Renal cortical epithelial cell (primary cell): Measurements from ENCODE around the gene FAM118B. TPM values are rescaled to one million over a fixed set of nuclear protein-coding genes. Genes with fewer than 3 reads are reported as not detected.
"Not testable (repeated sequence)": the region's sequence is repeated elsewhere in the genome, so short reads cannot be mapped to it uniquely, and the experiment has no call there.

Source experiments
- DNase-seq: peaks from one replicate; pipeline ENCODE4 v3.0.0-alpha.2; 2011; ENCODE audit warnings: low read depth
- total RNA-seq: library from RNA; depleted of rRNA; stranded (reverse); fragments of >200 nt; gene quantifications from 2 replicates; pipeline ENCODE4 v1.2.3, GENCODE V29; 2014

FAM118B gene
- total RNA-seq, 1 donor from 2014 or later, result 45.2 TPM

DNA sequence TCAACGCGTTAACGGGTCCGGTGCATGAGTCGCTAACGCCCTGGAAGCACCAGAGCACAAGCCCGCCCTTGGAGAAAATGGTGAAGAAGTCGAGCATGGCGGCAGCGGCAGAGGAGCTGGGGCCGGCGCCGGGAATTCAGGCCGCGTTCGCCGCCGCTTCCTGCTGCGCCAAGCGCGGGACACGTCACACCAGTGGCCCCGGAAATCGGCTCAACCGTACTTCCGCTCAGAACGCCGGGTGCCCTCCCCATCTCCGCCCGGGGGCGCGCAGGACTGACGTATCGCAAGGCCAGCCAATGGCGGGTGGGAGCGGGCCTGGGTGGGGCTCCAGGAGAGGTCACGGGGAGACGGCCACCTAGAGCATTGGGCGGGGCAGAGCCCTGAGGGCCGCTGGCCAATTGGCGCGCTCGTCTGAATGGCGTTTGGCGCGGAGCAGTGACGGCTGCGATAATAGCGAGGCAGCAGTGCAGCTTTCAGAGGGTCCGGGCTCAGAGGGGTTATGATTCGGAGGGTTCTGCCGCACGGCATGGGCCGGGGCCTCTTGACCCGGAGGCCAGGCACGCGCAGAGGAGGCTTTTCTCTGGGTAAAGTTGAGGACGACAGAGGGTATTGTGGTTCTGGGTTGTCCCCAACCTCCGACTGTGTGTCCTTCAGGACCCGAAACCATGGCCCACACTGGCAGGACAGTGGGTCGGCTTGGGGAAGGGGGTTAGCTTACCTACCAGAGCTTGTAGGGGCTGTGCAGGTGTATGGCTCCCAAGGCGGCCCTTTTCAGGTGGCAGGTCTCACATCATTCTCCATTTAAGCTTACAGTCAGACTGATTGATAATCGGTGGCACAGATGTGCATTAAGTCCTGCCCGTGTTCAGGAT, 57.4 kb downstream of the FAM118B start, which contains the start of the genes FOXRED1 and SRPRA:
Gene FOXRED1 (plus strand): TSS at position 447 of the 872 bp plus-strand sequence. CDS start 53 bp downstream, at position 500.
Gene SRPRA (minus strand): TSS at position 188 of the 872 bp plus-strand sequence. CDS start 91 bp downstream, at position 97.
- DNase-seq, result peak; percentile 95

DNA sequence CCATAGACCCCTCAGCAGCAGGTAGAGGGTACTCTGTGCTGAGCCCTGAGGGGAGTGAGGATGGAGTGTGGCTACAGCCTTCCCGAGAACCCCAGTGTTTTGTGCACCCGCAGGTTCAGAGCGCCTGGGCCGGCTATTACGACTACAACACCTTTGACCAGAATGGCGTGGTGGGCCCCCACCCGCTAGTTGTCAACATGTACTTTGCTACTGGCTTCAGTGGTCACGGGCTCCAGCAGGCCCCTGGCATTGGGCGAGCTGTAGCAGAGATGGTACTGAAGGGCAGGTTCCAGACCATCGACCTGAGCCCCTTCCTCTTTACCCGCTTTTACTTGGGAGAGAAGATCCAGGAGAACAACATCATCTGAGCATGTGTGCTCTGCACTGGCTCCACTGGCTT, 65.7 kb downstream of the FAM118B start:
- DNase-seq, result no peak

DNA sequence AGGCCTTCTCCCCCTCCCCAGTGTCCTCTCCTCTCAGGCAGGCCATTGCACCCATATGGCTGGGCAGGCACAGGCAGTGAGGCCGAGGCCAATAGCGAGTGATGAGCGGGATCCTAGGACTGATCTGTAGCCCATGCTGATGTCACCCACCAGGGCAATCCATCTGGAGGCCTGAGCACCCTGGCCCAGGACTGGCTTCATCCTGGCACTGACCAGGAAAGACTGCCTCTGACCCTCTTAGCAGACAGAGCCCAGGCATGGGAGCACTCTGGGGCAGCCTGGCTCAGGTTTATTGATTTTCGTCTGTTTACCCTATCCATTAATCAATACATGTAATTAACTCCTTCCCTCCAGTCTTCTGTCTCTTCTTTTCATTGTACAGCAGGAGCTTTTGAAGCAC, 66.2 kb downstream of the FAM118B start:
- DNase-seq, result no peak

DNA sequence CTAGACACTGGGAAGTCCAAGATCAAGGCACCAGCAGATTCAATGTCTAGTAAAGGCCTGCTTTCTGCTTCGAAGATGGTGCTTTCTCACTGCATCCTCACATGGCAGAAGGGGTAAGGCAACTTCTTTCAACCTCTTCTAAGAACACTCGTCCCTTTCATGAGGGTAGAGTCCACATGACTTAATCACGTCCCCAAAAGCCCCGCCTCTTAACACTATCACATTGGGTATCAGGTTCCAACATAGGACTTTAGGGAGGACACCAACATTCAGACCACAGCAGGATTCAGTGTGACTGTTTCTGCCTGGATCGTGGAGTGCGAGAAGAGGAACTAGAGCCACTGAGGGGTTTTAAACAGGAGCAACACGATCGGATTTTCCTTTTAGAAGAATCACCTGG, 67.6 kb downstream of the FAM118B start:
- DNase-seq, result no peak

DNA sequence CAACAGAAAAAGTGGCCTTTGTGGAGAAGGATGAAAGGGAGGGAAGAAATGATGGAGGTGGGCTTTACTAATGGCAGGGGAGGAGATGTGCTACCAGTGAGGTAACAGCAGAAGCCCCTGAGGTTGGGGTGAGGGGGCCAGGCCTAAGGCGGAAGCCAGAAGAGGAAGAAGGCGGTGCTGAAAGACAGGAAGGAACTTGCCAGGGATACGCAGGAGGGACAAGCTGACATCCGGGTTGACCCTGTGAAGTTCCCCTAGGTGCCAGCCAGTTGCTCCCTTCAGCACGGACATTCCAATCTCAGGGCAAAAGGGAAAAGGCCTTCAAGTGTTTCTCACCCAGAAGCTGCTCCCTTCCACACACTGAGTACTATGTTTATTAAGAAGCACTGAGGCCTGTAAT, 69.0 kb downstream of the FAM118B start:
- DNase-seq, result no peak

DNA sequence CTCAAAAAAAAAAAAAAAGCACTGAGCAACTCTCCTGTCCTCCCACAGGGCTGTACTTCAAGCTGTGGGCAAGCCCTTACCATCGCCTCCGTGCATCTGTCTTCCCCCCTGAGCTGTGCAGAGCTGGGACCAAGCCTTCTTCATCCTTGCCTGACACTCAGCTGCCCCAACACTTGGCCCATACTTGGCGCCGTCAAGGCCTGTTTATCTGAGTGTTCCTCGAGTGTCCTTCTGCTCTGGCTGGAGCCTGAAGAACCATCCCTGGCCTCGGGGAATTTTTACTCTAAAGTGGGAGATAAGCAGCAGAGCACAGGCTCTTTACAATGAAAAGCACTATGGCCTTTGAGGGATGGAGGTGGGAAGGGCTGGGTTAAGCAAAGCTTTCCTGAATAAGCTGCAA, 69.7 kb downstream of the FAM118B start:
- no peak for DNase-seq

DNA sequence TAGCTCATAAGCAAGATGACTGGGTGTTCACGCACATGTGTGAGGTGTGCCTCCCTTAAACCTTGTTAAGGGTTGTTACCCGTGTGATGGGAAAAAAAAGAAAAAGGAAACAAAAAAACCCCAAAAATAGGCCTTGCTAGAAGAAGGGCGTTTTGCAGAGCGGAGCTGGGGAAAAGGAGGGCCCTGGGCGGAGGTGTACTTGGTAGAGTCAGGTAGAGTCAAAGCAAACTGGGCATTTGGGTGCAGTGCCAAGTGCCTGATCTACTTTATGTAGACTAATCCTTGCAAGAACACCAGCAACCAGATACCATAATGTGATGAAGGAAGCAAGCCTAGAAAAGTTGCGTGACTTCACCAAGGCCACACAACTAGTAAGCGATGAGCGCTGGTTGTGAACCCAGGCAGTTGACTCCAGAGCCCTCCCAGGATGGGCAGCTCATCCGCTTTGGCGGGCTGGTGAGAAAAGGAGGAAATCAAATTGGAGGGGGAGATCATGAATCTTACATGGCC, 70.1 kb downstream of the FAM118B start:
- DNase-seq, result no peak

DNA sequence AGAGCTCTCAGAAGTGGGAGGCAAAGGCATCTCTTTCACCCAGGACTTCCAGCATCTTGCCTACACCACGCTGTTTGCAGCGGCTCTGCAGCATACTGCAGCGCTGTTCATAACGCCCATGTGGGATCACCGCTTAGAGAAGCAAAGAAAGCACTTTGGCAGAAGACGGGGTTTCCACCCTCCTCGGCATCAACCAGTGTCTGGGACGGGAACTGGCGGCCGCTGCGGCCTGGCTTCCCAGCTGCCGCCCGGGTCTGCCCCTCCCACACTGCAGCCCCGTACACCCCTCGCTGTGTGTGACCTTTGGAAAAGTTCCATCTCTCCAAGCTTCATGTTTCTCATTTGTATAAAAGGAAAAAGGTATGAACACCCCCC, 70.8 kb downstream of the FAM118B start:
- no peak for DNase-seq

DNA sequence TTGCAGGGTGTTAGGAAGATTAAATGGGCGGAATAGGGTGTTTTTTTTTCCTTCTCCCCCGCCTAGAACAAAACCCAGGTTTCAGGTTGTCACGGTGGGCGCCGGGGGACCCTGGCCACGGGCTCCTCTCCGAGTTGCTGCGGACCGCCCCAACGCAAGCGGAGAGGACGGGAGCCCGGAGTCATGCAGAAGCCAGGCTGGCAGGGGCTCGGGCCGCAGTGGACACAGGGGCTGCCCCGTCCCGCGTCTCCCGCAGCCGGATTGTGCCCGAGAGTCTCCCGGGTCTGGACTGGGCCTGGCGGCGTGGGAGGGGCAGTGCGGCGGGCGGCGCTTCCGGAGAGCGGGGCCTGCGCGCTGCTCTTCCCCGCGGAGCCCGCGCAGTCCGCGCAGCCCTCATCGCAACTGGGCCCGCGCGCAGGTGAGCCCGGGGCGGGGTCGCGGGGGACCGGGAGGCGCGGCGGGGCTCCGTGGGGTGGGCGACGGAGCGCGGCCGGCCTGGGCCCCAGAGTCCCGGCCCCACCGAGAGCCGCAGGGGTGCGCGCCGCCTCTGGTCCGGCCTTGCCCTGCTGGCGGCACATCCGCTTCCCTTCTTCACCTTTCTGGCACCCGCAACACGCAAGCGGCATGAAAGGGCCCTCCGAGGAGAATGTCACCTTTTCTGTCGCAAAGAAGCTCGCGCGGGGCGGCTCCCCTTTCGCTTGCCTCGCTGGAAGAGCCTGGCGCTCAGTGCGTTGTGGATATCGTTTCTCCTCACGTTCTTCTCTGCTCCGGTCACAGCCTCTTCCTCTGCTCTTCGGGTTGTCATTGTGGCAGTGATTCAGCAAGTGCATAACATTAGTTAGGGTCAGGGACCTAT, 71.4 kb downstream of the FAM118B start, which contains the start of gene TIRAP:
Gene TIRAP (plus strand): TSS at position 358 of the 856 bp plus-strand sequence. CDS start 7,802 bp downstream, outside the sequence.
- DNase-seq, result peak; percentile 61

DNA sequence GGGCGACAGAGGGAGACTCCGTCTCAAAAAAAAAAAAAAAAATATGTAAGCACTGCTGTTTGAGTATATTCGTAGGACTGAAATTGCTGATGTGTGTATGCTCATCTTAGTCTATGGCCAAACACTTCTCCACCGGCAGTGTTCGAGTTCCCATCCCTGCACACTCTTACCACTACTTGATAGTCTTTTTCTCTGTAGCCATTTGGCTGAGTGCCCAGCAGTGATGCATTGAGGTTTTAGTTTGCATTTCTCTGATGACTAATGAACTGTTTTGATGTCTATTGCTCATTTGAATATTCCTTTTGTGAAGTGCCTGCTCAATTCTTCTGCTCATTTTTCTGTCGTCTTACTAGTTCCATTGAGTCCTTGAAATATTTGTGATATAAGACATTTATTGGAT, 73.2 kb downstream of the FAM118B start:
- peak; percentile 95 for DNase-seq

DNA sequence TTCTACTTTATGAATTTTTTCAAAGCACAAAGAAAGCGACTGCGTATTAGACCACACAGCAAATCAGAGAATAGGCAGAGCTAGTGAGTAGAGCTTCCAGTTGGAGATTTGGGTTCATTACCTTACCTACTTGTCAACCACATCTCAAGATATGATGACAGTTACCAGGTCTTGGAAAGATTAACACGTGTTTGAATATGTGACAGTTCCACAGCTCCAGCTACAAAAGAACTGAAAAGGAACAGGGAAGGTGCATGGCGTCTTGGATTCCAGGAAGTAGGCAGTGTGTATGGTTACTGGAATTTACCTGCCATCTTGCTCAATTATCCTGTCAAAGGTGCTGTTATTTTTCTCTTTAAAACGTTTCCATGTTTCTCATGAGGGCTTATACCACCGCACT, 76.7 kb downstream of the FAM118B start:
- DNase-seq, result no peak

DNA sequence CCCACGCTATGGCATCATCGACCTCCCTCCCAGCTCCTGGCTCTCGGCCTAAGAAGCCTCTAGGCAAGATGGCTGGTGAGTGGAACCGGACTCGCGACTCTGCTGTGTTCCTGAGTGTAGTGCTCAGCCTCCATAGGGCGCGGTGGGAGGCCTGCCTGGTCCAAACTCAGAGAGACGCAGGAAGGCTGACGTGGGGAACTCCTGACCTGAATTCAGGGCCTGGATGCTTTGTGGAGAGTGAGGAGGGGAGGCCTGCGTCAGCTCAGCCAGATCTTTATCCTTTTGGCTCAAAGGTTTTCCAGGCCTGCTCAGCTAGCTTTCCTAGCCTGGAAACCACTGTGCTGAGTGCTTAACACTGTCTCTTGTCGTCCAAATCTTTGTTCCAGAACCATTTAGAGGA, 79.3 kb downstream of the FAM118B start:
- no peak for DNase-seq

DNA sequence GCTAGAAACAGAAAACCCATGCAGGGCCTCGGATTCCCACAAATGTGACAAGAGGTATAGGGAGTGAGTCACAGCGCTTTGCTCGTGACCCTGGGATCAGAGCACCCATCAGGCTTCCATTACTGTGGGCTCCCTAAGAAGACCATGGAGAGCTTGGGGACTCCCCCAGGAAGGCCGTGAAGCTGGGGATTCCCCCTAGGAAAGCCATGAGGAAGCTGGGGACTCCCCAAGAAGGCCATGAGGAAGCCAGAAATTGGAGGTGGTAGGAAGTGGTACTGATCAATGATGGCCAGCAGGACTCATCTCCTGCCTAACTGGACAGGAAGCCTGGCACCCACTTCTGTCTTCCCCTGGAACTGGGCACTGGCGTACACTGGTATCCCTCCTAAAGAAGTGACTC, 82.1 kb downstream of the FAM118B start:
- DNase-seq, result no peak

DNA sequence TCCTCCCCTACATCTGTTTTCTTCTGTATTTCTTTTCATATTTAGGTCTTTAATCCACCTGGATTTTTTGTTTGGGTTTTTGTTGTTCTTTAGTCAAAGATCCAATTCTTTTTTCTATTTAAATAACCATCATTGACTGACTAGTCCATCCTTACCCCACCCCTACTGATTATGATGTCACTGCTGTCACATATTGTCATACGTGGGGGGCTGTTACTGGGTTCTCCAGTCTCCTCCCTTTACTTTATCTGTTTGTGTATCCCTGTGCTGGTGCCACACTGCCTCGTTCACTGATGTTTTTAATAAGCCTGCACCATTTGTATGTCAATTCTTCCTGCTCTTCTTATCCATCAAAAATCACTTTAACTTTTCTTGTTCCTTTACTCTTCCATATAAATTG, 85.4 kb downstream of the FAM118B start:
- DNase-seq, result no peak

DNA sequence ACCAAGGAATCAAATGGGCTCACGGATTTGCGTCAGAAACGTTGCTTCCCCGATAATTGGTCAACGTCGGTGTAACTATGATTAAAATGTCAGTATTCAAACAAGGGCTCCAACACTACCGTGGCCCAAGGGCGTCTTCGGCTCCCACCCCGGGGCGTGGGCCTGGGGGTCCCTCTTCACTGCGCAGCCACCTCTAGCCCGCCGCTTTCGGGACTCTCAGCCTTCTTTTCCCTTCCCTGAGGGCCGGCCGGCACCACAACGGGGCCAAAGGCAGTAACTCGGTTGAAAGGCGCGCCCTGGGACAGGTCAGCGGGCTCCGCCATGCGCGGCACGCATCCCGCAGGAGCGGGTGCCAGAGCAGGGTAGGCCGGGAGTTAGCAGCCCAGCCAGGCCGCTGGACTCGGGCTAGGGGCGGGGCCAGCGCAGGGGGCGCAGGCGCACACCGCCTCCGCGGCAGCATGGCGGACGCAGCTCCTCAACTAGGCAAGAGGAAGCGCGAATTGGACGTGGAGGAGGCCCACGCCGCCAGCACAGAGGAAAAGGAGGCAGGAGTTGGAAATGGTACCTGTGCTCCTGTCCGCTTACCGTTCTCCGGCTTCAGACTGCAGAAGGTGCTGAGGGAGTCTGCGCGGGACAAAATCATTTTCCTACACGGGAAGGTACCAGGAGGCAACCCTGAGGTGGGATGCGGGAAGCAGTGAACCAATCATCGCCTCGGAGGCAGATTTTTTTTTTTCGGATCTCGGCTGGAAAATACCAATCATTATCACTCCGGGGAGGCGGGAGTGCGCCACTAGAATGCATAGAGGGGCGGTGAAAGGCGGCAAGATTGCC, 92.3 kb downstream of the FAM118B start, which contains the start of gene DCPS:
Gene DCPS (plus strand): TSS at position 438 of the 834 bp plus-strand sequence. CDS start 21 bp downstream, at position 459.
- DNase-seq, result peak; percentile 71

DNA sequence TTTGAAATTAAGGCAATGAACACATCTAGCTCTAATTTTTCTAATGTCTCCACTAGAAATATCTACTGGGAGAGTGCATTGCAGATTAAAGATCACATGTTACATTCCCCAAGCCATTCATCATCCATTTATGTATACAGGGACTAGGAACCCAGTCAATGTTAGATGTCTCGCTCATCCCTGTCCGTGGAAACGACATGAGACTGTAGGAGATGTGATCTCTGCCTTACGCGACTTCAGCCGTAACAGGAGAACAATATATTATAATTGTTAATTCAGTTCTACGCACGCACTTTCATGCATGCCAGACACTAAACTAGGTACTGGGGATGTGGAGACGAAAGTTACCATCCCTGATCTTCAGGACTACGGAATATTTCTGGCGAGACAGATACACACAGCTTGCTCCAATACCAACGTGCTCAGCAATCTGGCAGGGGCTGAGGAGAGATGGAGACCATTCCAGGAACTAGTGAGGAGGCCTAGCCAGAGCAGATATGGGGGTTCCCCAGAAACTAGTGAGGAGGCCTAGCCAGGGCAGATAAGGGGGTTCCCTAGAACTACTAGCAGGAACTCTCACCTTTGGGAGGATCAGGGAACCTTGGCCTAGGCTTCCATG, 93.0 kb downstream of the FAM118B start:
- no peak for DNase-seq

DNA sequence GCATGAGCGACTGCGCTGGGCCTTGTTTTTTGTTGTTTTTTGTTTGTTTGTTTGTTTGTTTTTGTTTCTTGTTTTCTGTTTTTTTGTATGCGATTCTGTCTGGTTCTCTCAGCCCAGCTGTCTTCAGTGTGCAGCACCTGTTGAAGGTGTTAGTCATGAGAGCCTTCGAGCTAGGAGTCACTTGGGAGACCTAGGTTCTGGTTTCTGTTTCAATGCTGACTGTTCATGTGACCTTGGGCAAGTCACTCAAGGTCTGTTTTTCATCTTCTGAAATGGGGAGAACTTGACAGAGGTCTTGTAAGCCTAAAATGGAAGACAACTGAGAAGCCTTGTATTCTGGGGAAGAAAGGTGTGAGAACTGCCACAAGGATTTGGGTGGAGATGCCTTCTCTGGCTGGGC, 94.1 kb downstream of the FAM118B start:
- DNase-seq, result no peak

DNA sequence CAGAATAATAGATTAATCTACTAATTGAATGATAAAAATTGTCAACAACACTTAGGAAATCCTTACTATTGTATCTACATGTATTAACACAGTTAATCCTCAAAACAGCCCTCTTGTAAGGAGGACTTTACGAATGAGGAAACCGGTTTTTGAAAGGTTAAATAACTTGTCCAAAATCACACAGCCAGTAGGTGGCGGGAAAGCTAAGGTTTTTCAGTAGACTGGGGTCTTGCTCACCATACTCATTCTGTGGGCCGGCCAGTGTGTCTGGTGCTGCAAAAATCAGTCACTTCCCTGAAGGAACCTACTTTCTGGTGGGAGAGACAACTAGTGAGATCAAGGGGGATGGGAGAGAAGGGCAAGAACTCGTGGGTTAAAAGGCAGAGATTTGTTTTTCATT, 96.1 kb downstream of the FAM118B start:
- DNase-seq, result peak; percentile 33

DNA sequence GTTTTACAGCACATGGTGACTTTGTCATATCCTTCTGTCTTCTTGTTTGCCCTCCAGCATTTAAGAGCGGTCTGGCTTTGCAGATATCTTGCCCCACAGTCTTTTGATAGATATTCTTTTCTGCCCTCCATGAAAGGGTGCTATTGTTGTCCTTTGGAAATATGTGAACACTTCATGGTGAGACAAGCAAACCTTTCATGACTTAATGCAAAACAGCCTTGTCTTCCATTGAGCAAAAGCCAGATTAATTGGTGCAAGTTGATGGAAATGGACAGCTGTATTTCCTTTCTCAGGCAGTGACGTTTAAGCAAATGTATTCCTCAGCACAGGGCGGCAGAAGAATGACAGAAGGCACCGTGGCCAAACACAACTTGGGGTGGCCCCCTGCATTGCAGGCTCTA, 96.7 kb downstream of the FAM118B start:
- DNase-seq, result no peak

DNA sequence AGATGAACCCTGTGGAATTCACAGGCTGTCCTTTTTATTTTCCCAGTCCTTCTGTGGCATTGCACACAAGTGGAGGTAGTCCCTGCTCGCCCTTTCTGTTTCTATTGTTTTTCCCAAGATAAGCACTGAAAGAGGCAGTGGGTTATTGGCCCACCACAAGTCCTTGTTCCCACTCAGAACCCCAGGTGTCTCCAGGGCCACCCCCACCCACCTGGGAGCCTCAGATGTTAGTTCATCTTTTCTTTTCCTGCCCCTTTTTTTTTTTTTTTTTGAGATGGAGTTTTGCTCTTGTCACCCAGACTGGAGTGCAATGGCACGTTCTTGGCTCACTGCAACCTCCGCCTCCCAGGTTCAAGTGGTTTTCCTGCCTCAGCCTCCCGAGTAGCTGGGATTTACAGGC, 97.2 kb downstream of the FAM118B start:
- DNase-seq, result not testable (repeated sequence)
